Activated CD8-positive, alpha-beta memory T cell treated with anti-CD3 and anti-CD28 coated beads for 48 hours (primary cell): Measurements from ENCODE around the gene TREH.

Source experiments
- DNase-seq, 3 experiments: peaks; one replicate each; pipeline ENCODE4 v3.0.0-alpha.2; 2020; ENCODE audit warnings: low read depth in 2 of 3, low spot score in 2 of 3

The TREH gene

GRCh38 chr11:118670063-118670462, 9.4 kb downstream of the TREH start:
- DNase-seq = no peak

DNA sequence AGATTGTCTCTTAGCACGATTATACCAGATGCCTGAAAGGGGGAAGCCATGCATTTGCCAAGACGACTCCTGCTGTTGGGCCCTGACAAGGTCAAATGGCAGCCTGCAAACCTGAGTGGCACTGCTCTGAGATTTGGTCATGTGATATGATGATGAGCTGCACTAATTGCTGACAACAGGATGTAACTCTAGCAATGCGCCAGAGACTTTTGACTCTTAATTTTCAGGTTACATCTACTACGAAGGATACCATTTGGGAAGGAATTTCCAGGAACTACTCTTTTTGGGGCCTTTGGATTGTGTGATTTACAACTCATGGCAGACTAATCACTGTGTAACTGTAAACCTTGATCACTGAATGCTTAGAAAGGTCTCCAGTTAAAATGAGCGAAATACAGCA, 13.1 kb downstream of the TREH start:
- no peak for DNase-seq

DNA sequence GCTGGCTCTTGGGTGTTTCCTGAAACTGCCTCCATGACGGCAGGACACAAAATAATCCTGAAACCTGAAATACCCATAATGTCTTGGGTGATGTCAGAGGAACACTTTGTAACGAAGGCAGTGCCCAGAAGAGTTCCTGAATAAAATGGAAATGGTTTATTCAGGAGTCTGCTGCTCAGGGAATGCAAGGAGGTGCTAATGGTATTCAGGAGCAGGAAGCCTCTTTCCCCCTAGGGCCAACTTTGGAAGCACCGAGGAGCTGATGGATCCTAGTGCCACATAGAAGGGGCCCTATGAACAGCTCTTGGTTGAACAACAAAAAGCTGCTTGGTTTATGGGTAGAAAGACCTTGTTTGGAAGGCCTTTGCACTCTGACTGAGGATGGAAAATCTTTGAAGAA, 15.5 kb downstream of the TREH start:
- no peak for DNase-seq

GRCh38 chr11:118663381-118663780, 16.1 kb downstream of the TREH start:
- DNase-seq = no peak

- no peak for DNase-seq
Measured at GRCh38 chr11:118662401-118663271, 16.8 kb downstream of the TREH start.

DNA sequence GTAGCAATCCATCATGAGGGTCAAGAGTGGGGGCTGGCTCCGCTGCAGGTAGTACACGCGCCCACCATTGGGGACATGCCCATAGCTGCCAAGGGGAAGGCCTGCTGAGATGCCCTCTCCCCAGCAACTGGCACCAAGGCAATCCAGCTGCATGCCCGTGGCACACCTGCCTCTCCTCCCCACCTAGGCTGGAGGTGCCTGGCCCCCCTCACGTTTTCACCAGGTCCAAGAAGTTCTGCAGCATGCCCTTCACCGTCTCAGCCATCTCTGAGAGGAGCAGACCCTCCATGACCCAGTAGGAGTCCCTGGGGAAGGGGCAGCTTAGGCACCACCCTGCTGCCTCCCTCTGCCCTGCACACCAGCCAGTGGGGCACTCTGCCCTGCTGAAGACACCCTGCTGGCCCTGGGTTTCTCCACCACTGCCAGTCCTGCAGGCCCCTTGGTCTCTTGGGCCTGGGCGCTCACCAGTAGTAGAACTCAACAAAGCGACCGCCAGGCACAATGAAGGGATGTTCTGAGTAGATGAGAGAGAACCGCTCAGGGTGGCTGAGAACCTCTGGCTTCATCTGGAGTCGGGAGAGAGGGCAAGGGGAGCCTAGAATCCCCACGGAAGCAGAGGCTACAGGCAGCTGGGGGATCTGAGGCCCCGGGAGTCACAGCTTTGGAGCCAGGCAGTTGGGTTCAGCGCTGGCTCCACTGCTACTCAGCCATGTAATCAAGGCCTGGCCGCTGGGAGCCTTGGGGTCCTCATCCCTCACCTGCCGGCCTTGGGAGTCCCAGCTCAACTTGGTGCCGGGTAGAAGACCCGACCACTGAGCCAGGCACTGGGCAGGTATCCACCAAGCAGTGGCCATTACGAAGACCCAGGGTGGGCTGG, 17.8 kb downstream of the TREH start:
- DNase-seq = no peak

GRCh38 chr11:118660681-118661424, 18.6 kb downstream of the TREH start:
- no peak for DNase-seq

DNA sequence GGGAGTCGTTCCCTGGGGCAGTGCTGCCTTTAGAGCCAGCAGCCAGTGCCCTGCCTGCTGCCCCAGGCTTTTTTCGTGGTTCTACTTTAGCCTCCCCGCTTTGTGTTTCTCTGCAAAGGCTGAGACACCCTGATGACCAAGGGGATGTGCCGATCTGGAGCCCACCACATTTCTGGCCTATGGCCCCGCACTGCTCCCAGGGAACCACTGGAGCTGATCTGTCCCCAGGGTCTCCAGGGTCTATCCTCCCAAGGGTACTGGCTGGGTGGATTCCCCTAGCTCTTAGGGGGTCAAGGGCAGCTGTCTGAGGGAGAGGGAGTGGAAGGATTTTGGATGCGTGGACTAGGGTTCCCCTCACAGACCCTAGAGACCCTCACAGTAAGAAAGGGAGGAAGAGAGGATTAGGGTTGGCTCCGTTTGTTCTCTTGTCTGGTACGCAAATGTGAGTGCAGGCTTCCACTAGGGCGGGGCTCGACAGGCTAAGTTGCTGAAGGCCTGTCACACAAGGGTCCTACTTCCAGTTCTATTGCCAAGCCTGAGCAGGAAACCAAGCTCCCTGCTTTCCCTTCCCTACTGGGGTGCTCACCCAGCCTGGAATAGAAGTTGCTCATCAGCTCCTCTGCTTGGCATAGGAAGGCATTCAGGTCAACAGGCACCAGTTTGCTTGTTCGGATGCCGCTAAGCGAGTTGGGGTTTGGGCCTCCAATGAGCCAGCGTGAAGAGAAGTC, 19.3 kb downstream of the TREH start:
- no peak for DNase-seq

- DNase-seq = peak; percentile 66 to 94 (median 89)
Measured at GRCh38 chr11:118659314-118659952, 20.0 kb downstream of the TREH start.

DNA sequence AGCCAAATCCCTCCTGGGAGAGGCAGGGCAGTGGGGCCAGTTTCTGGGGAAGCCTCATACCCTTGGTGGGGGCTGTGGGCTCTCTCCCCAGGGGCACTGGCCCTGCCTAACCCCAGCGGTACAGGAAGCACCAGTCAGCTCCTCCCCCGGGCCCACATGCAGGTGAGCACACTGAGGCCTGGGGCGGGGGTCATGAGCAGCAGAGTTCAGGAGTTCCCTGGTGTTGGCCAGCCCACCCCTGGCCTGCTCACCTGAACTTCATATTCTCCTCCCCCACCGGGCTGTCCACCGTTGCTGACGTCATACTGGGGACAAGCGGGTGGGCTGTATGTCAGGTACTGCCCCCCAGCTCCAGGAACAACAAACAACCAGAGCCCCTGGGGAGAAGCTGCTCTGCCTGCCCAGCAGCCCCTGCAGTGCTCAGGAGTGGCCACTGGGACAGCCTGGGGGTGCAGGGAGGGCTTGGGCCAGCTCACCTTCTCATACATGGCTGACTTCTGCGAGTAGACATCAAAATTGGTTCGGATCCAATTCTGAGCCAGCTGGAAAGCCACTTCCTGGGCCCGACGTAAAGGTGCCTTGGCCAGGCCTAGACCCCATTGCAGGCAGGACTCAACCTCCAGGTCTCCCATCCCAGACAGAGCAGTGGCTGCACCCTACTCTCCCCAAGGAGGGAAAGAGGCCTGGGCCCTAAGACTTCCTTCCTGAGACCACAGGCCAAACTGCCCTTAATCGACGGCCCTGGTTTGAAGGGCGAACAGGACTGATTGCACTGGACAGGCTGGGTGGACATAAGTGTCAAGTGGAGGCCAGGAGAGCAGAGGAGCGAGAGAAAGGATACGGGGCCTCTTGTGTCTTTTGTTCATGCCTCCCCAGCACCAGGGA, 20.8 kb downstream of the TREH start:
- DNase-seq = no peak

- no peak for DNase-seq
Measured at GRCh38 chr11:118657709-118658428, 21.6 kb downstream of the TREH start.

- DNase-seq = no peak
Measured at GRCh38 chr11:118657238-118657637, 22.2 kb downstream of the TREH start.

DNA sequence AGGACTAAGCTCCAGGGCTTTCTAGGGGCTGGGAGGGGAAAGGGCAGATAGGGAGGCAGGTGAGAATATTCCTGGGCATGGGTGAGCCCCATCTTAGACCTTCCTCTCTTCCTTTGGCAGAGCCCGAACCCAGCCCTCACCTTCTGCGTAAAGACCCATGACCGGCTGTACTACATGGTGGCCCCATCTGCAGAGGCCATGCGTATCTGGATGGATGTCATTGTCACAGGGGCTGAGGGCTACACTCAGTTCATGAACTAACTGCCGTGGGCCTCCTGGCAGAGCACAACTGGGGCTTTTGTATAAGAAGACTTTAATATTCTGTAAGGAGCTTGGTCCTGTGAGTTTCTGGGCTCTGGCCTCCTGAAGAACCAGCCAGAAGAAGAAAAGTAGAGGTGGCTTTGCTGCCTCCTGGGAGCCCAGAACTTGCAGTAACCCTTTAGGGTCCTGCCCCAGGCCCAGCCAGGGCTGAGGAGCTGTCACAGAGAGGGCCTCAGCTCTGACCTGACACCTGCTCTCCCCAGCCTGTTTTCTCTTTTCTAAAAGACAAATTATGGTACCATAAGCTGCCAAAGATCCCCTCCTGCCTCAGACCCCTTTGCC, 22.8 kb downstream of the TREH start:
- DNase-seq = no peak

- no peak for DNase-seq
Measured at GRCh38 chr11:118655486-118656190, 23.8 kb downstream of the TREH start.

DNA sequence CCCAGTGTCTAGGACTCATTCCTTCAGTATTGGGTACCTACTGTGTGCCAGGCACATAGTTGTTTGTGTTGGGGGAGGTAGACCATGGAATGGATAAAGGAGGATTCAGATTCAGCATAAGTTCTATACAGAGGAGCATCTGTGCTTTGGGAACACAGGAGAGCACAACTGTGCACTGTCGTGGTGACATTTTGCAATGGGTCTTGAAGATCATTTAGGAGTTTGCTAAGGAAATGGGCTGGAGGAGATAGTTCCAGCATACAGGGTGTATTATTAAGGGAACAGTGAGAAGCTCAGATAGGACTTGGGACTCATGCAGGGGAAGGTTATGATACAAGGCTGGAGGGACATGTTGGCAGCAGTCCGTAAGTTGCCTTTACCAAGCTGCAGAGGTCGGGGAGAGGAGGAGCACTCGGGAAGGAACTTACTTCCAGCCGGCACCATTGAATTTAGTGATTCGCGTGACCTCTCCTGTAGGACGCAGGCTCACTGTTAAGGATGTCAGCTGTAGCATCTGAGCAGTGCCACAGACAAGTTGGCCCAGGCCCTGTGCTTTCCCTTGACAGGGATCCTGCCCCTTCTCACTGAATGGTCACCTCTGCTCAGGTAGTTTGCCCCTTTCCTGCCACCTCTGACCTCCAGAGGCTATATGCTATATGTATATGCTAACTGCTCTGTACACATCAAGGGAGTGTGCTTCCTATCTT, 25.6 kb downstream of the TREH start:
- DNase-seq = no peak

DNA sequence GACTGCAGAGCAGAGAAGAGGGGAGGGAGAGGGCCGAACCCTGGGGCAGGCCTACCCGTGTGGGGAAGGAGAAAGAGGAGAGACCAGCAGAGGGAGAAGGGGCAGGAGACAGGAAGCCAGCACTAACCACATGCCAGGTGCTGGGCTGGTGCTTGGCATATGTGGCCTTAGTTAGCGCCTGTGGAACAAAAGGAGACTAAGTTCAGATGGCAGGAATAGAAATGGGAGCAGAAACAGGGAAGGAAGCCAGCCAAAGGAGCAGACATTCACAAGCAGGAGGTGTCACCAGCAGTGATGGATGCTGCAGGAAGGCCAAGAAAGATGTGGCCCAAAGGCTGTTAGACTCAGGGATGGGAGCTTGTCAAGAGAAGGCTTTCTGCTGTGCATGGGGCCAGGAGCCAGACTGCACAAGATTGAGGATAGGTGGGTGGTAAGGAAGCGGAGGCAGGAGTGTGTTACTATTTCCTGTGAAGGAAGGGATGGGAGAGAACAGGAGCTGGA, 26.7 kb downstream of the TREH start:
- DNase-seq = no peak

DNA sequence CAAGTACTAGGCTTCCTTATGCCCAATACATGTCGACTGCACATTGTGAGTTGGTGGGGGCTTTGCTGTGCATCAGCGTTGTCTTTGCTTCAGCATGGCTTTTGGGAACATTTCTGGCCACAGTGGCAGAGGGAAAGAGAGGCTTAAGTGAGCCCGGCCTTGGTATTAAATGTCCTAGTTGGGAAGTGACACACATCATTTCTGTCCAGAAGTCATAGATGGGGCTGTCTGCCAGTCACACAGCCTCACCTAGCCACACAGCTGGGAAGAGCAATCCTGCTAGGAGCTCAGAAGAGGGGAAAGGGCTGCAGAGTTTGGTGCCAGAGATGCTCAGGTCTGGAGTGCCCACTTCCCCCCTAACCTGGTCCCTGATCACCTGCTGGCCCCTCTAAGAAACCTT, 27.6 kb downstream of the TREH start:
- DNase-seq = no peak
